ENCODE data around the gene PRDM11. TPM values are rescaled to one million over a fixed set of nuclear protein-coding genes. Genes with fewer than 3 reads are reported as not detected.

PRDM11 gene
- total and polyA plus RNA-seq, 4 donors: 0.64 to 6.9 (median 2.8) TPM

DNA sequence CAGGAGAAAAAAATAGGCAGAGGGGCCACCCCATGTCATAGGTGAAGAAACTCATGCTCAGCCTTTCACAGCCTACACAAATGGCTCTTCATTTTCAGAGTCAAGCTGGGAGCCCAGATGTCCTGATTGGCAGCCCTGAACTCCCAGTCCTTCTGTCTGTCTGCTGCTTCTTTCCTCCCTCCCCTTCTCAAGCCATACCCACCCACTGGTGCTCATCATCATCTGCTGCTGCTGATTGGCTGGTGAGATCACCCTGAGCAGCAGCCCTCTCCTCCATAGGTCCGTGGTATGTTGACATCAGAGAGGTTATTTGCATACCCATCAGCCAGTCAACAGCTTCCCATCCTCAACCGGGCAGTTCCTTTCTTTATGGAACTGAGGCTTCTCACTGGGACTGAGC is 46.1 kb upstream of the PRDM11 start:
- H3K27me3 ChIP-seq (ENCODE audit: control insufficient read depth in 4 of 4, insufficient read depth in 4 of 4, low read length in 3 of 4): peaks cover 0 to 3% (median 0%) of the 10 kb centered on the region in 4 donors
- 33% methylated on average over 2 of the region's 2 CpGs for whole genome bisulfite sequencing
- no peak overlapping the region for H3K4me3 ChIP-seq (ENCODE audit: low read depth in 1 of 3, low read length in 3 of 3)
- H3K9ac ChIP-seq (ENCODE audit: low read depth in 1 of 2, low read length in 2 of 2): no peak overlapping the region
- DNase-seq (ENCODE audit: low spot score): peak; percentile 21
- no peaks in the 10 kb centered on the region for H3K4me1 ChIP-seq (ENCODE audit: control insufficient read depth in 4 of 4, insufficient read depth in 4 of 4, low read length in 3 of 4)
- TF ChIP-seq YY1 (IDR thresholded peaks at IDR 0.05) (no peak), NR2F2 (IDR thresholded peaks at IDR 0.05) (no peak), TAF1 (conservative IDR thresholded peaks at IDR 0.05) (no peak), EGR1 (IDR thresholded peaks at IDR 0.05; ENCODE audit: low read depth in 2 of 2) (no peak)
- H3K27ac ChIP-seq (ENCODE audit: low read depth in 1 of 2, low read length in 2 of 2): no peak overlapping the region
- no peaks in the 10 kb centered on the region for H3K36me3 ChIP-seq (ENCODE audit: control insufficient read depth in 4 of 4, insufficient read depth in 3 of 4, low read depth in 1 of 4, low read length in 3 of 4)
- H3K9me3 ChIP-seq (ENCODE audit: control insufficient read depth in 4 of 4, low read length in 3 of 4): no peaks in the 10 kb centered on the region

DNA sequence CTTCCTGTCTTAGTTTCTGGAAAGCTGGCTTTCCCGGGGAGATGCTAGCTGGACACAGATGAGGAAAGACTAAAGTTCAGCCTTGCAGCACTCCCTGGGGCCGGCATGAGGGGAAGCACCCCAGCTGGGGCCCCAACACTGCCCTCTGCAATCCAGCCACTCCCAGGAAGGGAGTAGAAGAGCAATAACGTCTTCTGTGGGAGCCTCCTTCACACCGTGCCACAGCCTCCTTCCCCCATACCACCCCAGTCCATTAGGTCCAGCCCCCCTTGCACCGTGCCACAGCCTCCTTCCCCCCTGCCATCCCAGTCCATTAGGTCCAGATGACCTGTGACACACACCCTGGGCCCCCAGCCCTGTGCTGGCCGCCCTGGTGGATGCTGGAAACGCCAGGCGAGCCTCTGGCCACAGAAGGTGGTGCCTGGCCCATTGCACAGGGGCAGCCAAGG is 44.1 kb upstream of the PRDM11 start:
- DNase-seq (ENCODE audit: low spot score): peak; percentile 28
- TF ChIP-seq HNF4A (conservative IDR thresholded peaks at IDR 0.05) (no peak), GABPA (IDR thresholded peaks at IDR 0.05 in 1 of 2, conservative IDR thresholded peaks at IDR 0.05 in 1 of 2) (no peak), SP1 (IDR thresholded peaks at IDR 0.05) (no peak), TAF1 (conservative IDR thresholded peaks at IDR 0.05) (no peak), JUND (IDR thresholded peaks at IDR 0.05) (no peak), YY1 (IDR thresholded peaks at IDR 0.05) (no peak), EGR1 (IDR thresholded peaks at IDR 0.05; ENCODE audit: low read depth in 2 of 2) (no peak), NR2F2 (IDR thresholded peaks at IDR 0.05) (no peak), HNF4G (IDR thresholded peaks at IDR 0.05) (no peak), RAD21 (IDR thresholded peaks at IDR 0.05) (no peak), FOXA2 (IDR thresholded peaks at IDR 0.05) (no peak), RXRA (IDR thresholded peaks at IDR 0.05) (no peak), FOXA1 (IDR thresholded peaks at IDR 0.05) (no peak)
- TF ChIP-seq, protein P1, sequence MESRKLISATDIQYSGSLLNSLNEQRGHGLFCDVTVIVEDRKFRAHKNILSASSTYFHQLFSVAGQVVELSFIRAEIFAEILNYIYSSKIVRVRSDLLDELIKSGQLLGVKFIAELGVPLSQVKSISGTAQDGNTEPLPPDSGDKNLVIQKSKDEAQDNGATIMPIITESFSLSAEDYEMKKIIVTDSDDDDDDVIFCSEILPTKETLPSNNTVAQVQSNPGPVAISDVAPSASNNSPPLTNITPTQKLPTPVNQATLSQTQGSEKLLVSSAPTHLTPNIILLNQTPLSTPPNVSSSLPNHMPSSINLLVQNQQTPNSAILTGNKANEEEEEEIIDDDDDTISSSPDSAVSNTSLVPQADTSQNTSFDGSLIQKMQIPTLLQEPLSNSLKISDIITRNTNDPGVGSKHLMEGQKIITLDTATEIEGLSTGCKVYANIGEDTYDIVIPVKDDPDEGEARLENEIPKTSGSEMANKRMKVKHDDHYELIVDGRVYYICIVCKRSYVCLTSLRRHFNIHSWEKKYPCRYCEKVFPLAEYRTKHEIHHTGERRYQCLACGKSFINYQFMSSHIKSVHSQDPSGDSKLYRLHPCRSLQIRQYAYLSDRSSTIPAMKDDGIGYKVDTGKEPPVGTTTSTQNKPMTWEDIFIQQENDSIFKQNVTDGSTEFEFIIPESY (IDR thresholded peaks at IDR 0.05): no peak
- TF ChIP-seq, protein P2, sequence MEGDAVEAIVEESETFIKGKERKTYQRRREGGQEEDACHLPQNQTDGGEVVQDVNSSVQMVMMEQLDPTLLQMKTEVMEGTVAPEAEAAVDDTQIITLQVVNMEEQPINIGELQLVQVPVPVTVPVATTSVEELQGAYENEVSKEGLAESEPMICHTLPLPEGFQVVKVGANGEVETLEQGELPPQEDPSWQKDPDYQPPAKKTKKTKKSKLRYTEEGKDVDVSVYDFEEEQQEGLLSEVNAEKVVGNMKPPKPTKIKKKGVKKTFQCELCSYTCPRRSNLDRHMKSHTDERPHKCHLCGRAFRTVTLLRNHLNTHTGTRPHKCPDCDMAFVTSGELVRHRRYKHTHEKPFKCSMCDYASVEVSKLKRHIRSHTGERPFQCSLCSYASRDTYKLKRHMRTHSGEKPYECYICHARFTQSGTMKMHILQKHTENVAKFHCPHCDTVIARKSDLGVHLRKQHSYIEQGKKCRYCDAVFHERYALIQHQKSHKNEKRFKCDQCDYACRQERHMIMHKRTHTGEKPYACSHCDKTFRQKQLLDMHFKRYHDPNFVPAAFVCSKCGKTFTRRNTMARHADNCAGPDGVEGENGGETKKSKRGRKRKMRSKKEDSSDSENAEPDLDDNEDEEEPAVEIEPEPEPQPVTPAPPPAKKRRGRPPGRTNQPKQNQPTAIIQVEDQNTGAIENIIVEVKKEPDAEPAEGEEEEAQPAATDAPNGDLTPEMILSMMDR (IDR thresholded peaks at IDR 0.05; ENCODE audit: low read depth, low read length, missing input control): no peak
- TF ChIP-seq, protein P3, sequence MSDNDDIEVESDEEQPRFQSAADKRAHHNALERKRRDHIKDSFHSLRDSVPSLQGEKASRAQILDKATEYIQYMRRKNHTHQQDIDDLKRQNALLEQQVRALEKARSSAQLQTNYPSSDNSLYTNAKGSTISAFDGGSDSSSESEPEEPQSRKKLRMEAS (IDR thresholded peaks at IDR 0.05): no peak
- TF ChIP-seq, protein P4, sequence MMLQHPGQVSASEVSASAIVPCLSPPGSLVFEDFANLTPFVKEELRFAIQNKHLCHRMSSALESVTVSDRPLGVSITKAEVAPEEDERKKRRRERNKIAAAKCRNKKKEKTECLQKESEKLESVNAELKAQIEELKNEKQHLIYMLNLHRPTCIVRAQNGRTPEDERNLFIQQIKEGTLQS (IDR thresholded peaks at IDR 0.05): no peak
- TF ChIP-seq, protein P5, sequence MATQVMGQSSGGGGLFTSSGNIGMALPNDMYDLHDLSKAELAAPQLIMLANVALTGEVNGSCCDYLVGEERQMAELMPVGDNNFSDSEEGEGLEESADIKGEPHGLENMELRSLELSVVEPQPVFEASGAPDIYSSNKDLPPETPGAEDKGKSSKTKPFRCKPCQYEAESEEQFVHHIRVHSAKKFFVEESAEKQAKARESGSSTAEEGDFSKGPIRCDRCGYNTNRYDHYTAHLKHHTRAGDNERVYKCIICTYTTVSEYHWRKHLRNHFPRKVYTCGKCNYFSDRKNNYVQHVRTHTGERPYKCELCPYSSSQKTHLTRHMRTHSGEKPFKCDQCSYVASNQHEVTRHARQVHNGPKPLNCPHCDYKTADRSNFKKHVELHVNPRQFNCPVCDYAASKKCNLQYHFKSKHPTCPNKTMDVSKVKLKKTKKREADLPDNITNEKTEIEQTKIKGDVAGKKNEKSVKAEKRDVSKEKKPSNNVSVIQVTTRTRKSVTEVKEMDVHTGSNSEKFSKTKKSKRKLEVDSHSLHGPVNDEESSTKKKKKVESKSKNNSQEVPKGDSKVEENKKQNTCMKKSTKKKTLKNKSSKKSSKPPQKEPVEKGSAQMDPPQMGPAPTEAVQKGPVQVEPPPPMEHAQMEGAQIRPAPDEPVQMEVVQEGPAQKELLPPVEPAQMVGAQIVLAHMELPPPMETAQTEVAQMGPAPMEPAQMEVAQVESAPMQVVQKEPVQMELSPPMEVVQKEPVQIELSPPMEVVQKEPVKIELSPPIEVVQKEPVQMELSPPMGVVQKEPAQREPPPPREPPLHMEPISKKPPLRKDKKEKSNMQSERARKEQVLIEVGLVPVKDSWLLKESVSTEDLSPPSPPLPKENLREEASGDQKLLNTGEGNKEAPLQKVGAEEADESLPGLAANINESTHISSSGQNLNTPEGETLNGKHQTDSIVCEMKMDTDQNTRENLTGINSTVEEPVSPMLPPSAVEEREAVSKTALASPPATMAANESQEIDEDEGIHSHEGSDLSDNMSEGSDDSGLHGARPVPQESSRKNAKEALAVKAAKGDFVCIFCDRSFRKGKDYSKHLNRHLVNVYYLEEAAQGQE (IDR thresholded peaks at IDR 0.05): no peak
- H3K9me3 ChIP-seq (ENCODE audit: control insufficient read depth in 4 of 4, low read length in 3 of 4): no peaks in the 10 kb centered on the region
- H3K9ac ChIP-seq (ENCODE audit: low read depth in 1 of 2, low read length in 2 of 2): no peak overlapping the region
- H3K27me3 ChIP-seq (ENCODE audit: control insufficient read depth in 4 of 4, insufficient read depth in 4 of 4, low read length in 3 of 4): peaks cover 0 to 3% (median 0%) of the 10 kb centered on the region in 4 donors
- no peak overlapping the region for H3K4me3 ChIP-seq (ENCODE audit: low read depth in 1 of 3, low read length in 3 of 3)
- no peaks in the 10 kb centered on the region for H3K4me1 ChIP-seq (ENCODE audit: control insufficient read depth in 4 of 4, insufficient read depth in 4 of 4, low read length in 3 of 4)
- no peak overlapping the region for H3K27ac ChIP-seq (ENCODE audit: low read depth in 1 of 2, low read length in 2 of 2)
- 49% methylated on average over 8 of the region's 8 CpGs for WGBS
- no peaks in the 10 kb centered on the region for H3K36me3 ChIP-seq (ENCODE audit: control insufficient read depth in 4 of 4, insufficient read depth in 3 of 4, low read depth in 1 of 4, low read length in 3 of 4)

Data from liver (tissue), 9 donors.